Natural killer cell (primary cell): Measurements from ENCODE around the gene PCDHA9. TPM values are rescaled to one million over a fixed set of nuclear protein-coding genes. Genes with fewer than 3 reads are reported as not detected.
"Not testable (repeated sequence)": the region's sequence is repeated elsewhere in the genome, so short reads cannot be mapped to it uniquely, and the experiment has no call there.

Source experiments
- ATAC-seq, 3 donors: fragments of 150-1000 bp in 2 of 3; fragments of 200-7000 bp in 1 of 3; cut with Tn5 transposase; 1 replicate in 1 of 3; 2 replicates in 2 of 3; pipeline ENCODE4 v1.10.0; 2021; ENCODE audit warnings: mild to moderate bottlenecking in 2 of 3, moderate library complexity in 2 of 3
- DNase-seq, 2 donors: peaks; one replicate each; pipeline versions ENCODE4 v3.0.0 to v3.0.0-alpha.2; 2013 to 2021; ENCODE audit warnings: mixed read lengths in 1 of 2
- H3K27ac ChIP-seq: one replicate; pipeline ENCODE4 v1.5.1; 2013; ENCODE audit warnings: mild to moderate bottlenecking, low read length
- H3K27me3 ChIP-seq: one replicate; pipeline ENCODE4 v1.6.1; 2013; ENCODE audit warnings: low read length; ENCODE audit not compliant: control insufficient read depth, insufficient read depth
- H3K36me3 ChIP-seq: one replicate; pipeline ENCODE4 v1.6.1; 2013; ENCODE audit warnings: low read length; ENCODE audit not compliant: control insufficient read depth, insufficient read depth
- H3K4me1 ChIP-seq: one replicate; pipeline ENCODE4 v1.6.1; 2013; ENCODE audit warnings: low read length; ENCODE audit not compliant: control insufficient read depth, insufficient read depth
- H3K4me3 ChIP-seq: one replicate; pipeline ENCODE4 v1.5.1; 2013; ENCODE audit warnings: low read length
- H3K9me3 ChIP-seq: one replicate; pipeline ENCODE4 v1.6.1; 2013; ENCODE audit warnings: low read length; ENCODE audit not compliant: control insufficient read depth, insufficient read depth
- H3K27ac Mint-ChIP-seq, 2 donors: one replicate each; pipeline ENCODE4 v1.8.0; 2022; ENCODE audit warnings: mild to moderate bottlenecking in 2 of 2, mixed read lengths in 2 of 2, moderate library complexity in 1 of 2
- H3K27me3 Mint-ChIP-seq, 2 donors: one replicate each; pipeline ENCODE4 v1.8.0; 2022; ENCODE audit warnings: low read depth in 2 of 2, mixed read lengths in 2 of 2
- H3K36me3 Mint-ChIP-seq: one replicate; pipeline ENCODE4 v1.8.0; 2022; ENCODE audit warnings: mixed read lengths
- H3K4me1 Mint-ChIP-seq, 2 donors: one replicate each; pipeline ENCODE4 v1.8.0; 2022; ENCODE audit warnings: mixed read lengths in 2 of 2
- H3K4me3 Mint-ChIP-seq: one replicate; pipeline ENCODE4 v1.8.0; 2022; ENCODE audit warnings: mild to moderate bottlenecking, moderate library complexity, mixed read lengths
- H3K9me3 Mint-ChIP-seq, 2 donors: one replicate each; pipeline ENCODE4 v1.8.0; 2022; ENCODE audit warnings: mixed read lengths in 2 of 2
- CTCF ChIP-seq: fragments of 200-600 bp; IDR thresholded peaks from one replicate; pipeline ENCODE4 v1.8.0; 2022; ENCODE audit warnings: antibody characterized with exemption
- WGBS: methylation state at CpG from one replicate; pipeline ENCODE4 v1.1.7; 2013; ENCODE audit warnings: missing lambda C conversion rate; ENCODE audit not compliant: insufficient coverage; 5-methylcytosine and 5-hydroxymethylcytosine counted together
- intact Hi-C: fragments of 100-400 bp; cut with micrococcal nuclease; formaldehyde crosslinking; loops from one replicate; pipeline ENCODE4 v1.14.2; 2022
- total RNA-seq, 4 donors: library from RNA; stranded (reverse); fragments of 120-200 nt in 1 of 4; gene quantifications; one replicate each; pipeline versions ENCODE4 v1.2.3 to v1.2.4, GENCODE V29; 2013 to 2022

The PCDHA9 gene
- total RNA-seq: not detected
- total RNA-seq (2013): not detected

- H3K27ac Mint-ChIP-seq, H3K9me3 Mint-ChIP-seq, H3K36me3 Mint-ChIP-seq, H3K36me3 ChIP-seq, H3K4me1 Mint-ChIP-seq, H3K27me3 Mint-ChIP-seq, H3K27me3 ChIP-seq, DNase-seq, intact Hi-C loops, H3K4me3 Mint-ChIP-seq, H3K4me3 ChIP-seq, H3K4me1 ChIP-seq, ATAC-seq, H3K27ac ChIP-seq: not testable (repeated sequence)
- 28% methylated on average over 35 of the region's 48 CpGs for WGBS
- peaks cover 12% of the 10 kb centered on the region for H3K9me3 ChIP-seq
Measured at GRCh38 chr5:140848139-140849102, at the start of gene PCDHA9. Gene PCDHA9 (plus strand): TSS chr5:140848382. CDS start chr5:140848496, 114 bp downstream.

GRCh38 chr5:140800816-140801493, 47.2 kb upstream of the PCDHA9 start, which contains the start of gene PCDHA3:
Gene PCDHA3 (plus strand): TSS chr5:140801057.
- no peaks in the 10 kb centered on the region for H3K4me1 ChIP-seq
- H3K36me3 Mint-ChIP-seq: no peaks in the 10 kb centered on the region
- H3K4me3 ChIP-seq: no peak within 1 kb of the TSS
- no peak within 1 kb of the TSS for H3K27ac Mint-ChIP-seq
- peaks cover 6 to 7% of the 10 kb centered on the region in 2 donors for H3K27me3 Mint-ChIP-seq
- no peak within 1 kb of the TSS for H3K4me3 Mint-ChIP-seq
- DNase-seq: no peak
- no peak for ATAC-seq
- TF ChIP-seq CTCF: no peak
- peaks cover 23% of the 10 kb centered on the region for H3K9me3 ChIP-seq
- peaks cover 9% of the 10 kb centered on the region for H3K27me3 ChIP-seq
- H3K9me3 Mint-ChIP-seq: peaks cover 2 to 4% of the 10 kb centered on the region in 2 donors
- no peaks in the 10 kb centered on the region for H3K4me1 Mint-ChIP-seq
- intact Hi-C loops: no loop called here
- no peaks in the 10 kb centered on the region for H3K36me3 ChIP-seq
- no peak within 1 kb of the TSS for H3K27ac ChIP-seq
- 34% methylated on average over 28 of the region's 29 CpGs for WGBS

GRCh38 chr5:140801494-140801841, 46.7 kb upstream of the PCDHA9 start:
- peaks cover 2 to 4% of the 10 kb centered on the region in 2 donors for H3K9me3 Mint-ChIP-seq

GRCh38 chr5:140802381-140802780, 45.8 kb upstream of the PCDHA9 start:
- intact Hi-C loops, H3K4me3 Mint-ChIP-seq, H3K27ac ChIP-seq, H3K36me3 ChIP-seq, H3K4me3 ChIP-seq, H3K9me3 Mint-ChIP-seq, H3K27me3 Mint-ChIP-seq, H3K36me3 Mint-ChIP-seq, ATAC-seq, H3K27ac Mint-ChIP-seq, H3K4me1 Mint-ChIP-seq, H3K4me1 ChIP-seq, DNase-seq, H3K27me3 ChIP-seq: not testable (repeated sequence)
- peaks cover 19% of the 10 kb centered on the region for H3K9me3 ChIP-seq
- WGBS: 56% methylated on average over 45 of the region's 45 CpGs

More at GRCh38 chr5:140801494-140801841, 46.7 kb upstream of the PCDHA9 start:
- Mint-ChIP-seq H3K4me3 (no peak overlapping the region), H3K27me3 (peaks cover 6 to 7% of the 10 kb centered on the region in 2 donors), H3K36me3 (peaks cover under 1% of the 10 kb centered on the region), H3K27ac (no peak overlapping the region), H3K4me1 (no peaks in the 10 kb centered on the region)
- H3K4me1 ChIP-seq: no peaks in the 10 kb centered on the region
- H3K4me3 ChIP-seq: no peak overlapping the region
- TF ChIP-seq CTCF: no peak
- no peak for DNase-seq
- intact Hi-C loops: no loop called here
- H3K9me3 ChIP-seq: peaks cover 22% of the 10 kb centered on the region
- ATAC-seq: no peak
- H3K27me3 ChIP-seq: peaks cover 9% of the 10 kb centered on the region
- WGBS: 25% methylated on average over 16 of the region's 16 CpGs
- no peaks in the 10 kb centered on the region for H3K36me3 ChIP-seq
- no peak overlapping the region for H3K27ac ChIP-seq
